MM.1S (cell line): ENCODE data around the gene VSNL1.

ENCODE experiments used
- EZH2 ChIP-seq: fragments of 300-600 bp; sonication (generic); optimal IDR thresholded peaks from 2 replicates; pipeline ENCODE3; 2017; ENCODE audit warnings: low read depth, mild to moderate bottlenecking, antibody characterized with exemption, low read length, mixed read lengths
- EZH2phosphoT487 ChIP-seq: fragments of 300-600 bp; sonication (generic); IDR thresholded peaks from 2 replicates; pipeline ENCODE4 v1.6.1; 2018; ENCODE audit warnings: antibody characterized with exemption, low read length

DNA sequence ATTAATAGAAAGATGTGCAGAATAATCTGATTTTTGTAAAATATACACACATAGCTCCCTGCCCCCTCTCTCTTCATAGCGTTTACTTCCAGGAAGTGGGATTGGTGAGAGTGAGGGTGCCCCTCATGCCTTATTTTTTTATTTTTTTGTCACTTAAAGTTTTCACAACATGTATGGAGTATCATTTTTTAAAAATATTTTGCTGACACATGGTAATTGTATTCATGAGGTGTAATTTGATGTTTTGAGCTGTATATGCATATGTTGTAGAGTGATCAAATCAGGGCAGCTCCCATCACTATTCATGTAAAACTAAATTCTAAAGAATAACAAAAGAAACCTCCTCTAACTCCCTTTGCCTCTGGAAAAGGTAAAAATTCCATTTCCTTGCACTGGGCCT lies 74.7 kb downstream of the VSNL1 start:
- TF ChIP-seq EZH2 (no peak), EZH2phosphoT487 (no peak)
